Fibroblast of peridontal ligament (primary cell): Measurements from ENCODE around the gene UBASH3B.
"Not testable (repeated sequence)": the region's sequence is repeated elsewhere in the genome, so short reads cannot be mapped to it uniquely, and the experiment has no call there.

Source experiments
- DNase-seq: peaks from one replicate; pipeline ENCODE4 v3.0.0-alpha.2; 2010; ENCODE audit errors: extremely low read depth

Gene UBASH3B

GRCh38 chr11:122655527-122656072, at the start of gene UBASH3B:
Gene UBASH3B (plus strand): TSS chr11:122655722. CDS start chr11:122656050, 328 bp downstream.
- peak; percentile 82 for DNase-seq

DNA sequence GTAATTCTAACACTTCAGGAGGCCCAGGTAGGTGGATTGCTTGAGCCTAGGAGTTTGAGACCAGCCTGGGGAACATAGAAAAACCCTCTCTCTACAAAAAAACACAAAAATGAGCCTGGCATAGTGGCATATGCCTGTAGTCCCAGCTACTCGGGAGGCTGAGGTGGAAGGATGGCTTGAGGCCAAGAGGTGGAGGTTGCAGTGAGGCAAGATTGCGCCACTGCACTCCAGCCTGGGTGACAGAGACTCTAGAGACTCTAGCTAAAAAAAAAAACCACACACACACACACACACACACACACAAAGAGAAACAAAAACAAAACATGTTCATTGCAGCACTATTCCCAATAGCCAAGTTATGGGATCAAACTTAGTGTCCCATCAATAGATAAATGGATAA, 48.4 kb upstream of the UBASH3B start:
- DNase-seq, result not testable (repeated sequence)

DNA sequence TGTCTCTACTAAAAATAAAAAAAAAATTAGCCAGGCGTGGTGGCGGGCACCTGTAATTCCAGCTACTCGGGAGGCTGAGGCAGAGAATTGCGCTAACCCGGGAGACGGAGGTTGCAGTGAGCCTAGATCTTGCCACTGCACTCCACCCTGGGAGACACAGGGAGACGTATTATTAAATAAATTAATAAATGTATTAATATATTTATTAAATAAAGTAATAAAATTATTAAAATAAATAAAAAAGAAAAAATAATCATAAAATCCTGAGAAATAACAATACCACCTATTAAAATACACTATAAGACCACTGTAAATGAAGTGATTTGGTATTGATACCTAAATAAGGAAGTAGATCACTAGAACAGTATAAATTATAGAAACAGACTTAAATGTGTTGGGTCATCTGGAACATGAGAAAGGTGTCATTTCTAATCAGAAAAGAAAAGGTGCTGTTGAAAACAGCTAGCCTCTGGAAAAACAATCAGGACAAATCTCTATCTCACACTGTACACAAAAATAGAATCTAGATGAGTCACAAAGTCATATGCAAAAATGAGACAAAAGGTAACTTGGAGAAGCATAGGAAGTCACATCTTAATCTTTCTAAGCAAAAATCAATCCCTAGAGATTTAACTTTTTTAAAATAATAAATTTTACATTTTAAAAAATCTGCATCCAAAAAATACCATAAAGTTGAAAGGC, 43.2 kb upstream of the UBASH3B start:
- DNase-seq, result no peak

- DNase-seq, result no peak
Measured at GRCh38 chr11:122616718-122617117, 38.8 kb upstream of the UBASH3B start.

GRCh38 chr11:122617297-122617696, 38.2 kb upstream of the UBASH3B start:
- DNase-seq, result no peak

GRCh38 chr11:122617926-122618325, 37.6 kb upstream of the UBASH3B start:
- DNase-seq, result no peak

- no peak for DNase-seq
Measured at GRCh38 chr11:122618927-122619326, 36.6 kb upstream of the UBASH3B start.

DNA sequence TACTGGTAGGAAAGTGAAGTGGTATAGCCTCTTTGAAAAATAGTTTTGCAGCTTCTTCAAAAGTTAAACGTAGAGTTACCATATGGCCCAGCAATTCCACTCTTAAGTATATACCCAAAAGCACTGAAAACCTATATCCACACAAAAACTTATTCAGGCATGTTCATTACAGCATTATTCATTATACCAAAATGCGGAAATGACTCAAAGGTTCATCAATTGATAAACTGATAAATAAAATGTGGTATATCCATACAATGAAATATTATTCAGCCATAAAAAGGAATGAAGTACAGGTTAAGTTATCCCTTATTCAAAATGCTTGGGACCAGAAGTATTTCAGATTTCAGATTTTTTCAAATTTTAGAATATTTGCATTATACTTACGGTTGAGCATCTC, 35.8 kb upstream of the UBASH3B start:
- no peak for DNase-seq

DNA sequence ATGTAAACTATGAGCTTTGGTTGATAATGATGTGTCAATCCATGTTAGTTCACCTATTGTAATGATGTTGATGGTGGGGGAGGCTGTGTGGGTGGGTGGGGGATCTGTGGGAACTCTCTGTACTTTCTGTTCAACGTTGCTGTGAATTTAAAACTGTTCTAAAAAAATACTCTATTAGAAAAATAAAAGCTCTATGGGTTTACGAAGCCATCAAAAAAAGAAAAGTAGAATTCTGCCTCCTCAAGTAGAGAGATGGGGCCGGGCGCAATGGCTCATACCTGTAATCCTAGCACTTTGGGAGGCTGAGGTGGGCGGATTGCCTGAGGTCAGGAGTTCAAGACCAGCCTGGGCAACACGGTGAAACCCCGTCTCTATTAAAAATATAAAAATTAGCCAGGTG, 30.0 kb upstream of the UBASH3B start:
- not testable (repeated sequence) for DNase-seq

DNA sequence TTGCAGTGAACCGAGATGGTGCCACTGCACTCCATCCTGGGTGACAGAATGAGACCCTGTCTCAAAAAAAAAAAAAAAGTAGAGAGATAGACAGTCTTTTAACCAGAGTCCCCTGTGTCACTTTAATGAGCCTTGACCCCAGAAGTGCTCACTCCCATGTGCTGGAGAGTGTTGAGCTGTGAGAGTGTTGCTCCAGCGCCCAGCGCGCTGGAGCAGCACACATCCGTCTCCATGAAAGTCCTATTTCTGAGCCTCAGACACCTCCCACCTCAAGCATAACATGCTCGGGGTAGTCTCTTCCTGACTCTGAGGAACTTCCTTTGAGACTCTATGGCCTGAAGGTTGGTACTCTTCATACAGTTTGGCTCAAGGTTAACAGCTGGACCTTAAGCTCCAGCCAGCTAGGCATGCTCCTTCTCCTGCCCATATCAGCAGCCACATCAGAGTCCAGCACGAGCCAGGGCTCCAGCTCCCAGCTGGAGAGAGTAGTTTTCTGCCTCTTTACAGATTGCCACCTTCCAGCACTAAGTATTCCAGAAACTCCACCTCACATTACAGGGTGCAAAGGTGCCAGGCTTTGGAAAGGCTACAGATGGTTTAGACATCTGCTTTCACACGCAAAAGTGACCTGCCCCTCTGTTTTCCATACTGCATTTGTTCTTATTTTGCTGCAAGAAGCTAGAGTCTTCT, 29.4 kb upstream of the UBASH3B start:
- no peak for DNase-seq

GRCh38 chr11:122627745-122628144, 27.8 kb upstream of the UBASH3B start:
- no peak for DNase-seq

DNA sequence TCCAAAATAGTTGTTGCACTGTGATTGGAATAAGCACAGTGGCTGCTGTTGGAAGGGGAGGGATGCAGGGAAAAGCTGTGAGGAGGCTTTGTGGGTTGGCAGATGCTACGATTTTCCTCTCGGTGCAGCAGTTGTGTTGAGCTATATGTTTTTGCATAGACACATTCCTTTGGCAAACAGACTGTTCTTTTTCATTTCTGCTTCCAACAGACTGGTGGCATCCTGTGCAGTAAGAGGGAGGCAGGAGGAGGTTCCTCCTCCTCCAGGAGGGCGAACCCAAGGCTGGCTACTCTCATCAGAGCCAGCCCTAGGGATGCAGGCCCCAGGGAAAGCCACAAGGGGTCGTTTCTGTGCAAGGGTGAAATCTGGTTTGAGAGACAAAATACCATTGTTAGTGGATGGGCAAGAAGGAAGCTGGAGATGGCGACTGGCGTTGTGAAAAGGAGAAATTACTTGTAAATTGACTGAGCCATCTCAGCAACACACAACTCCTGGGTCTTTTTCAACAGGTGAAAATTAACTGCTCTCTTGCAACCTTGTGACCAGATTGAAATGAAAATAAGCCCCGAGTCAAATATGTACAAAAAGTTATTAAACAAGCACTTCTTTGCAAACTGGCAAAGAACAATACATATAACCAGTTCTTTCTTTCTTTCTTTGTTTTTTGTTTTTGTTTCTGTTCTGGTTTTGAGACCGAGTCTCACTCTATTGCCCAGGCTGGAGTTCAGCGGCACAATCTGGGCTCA, 26.5 kb upstream of the UBASH3B start:
- DNase-seq, result peak; percentile 78

GRCh38 chr11:122632181-122632824, 23.2 kb upstream of the UBASH3B start:
- no peak for DNase-seq

- DNase-seq, result peak; percentile 84
Measured at GRCh38 chr11:122633219-122633829, 22.2 kb upstream of the UBASH3B start.

- DNase-seq, result peak; percentile 75
Measured at GRCh38 chr11:122634501-122634900, 21.0 kb upstream of the UBASH3B start.

DNA sequence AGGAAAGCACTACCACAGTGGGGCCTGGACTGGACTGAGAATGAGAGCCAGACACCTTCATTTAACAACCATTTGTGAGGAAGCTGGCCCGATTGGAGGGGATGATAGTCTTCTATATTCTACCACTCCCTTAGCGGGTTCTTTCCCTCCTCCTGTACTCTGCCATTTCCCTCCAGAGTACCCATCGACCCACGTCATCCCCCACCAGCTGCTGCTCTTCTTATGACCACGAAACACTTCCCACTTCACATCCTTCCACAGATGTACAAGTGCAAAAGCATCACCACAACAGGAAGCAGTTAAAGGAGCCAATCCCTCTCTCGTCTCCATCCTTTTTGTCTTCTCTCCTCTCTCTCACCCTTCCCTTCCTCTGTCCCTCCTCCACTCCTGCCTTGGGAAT, 18.0 kb upstream of the UBASH3B start:
- no peak for DNase-seq

DNA sequence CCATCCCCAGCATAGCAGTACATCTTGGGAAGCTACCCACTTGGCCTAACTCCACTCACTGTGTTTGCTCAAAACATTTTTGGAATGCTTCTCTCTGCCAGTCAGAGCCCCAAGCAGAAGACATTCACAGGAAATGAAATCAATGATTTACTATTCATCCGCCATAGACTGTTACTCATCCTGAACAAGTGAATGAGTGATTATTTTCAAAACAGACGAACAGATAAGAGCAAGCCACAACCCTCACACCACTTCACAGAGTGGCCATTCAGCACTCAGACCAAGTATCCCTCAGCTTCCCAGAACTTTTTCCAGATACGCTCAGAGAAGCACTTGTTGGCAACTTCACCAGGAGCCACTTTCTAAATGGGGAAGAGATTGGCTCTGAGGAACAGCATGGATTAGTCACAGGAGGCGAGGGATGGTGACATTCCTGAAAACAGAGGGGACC, 13.0 kb upstream of the UBASH3B start:
- DNase-seq, result peak; percentile 91

DNA sequence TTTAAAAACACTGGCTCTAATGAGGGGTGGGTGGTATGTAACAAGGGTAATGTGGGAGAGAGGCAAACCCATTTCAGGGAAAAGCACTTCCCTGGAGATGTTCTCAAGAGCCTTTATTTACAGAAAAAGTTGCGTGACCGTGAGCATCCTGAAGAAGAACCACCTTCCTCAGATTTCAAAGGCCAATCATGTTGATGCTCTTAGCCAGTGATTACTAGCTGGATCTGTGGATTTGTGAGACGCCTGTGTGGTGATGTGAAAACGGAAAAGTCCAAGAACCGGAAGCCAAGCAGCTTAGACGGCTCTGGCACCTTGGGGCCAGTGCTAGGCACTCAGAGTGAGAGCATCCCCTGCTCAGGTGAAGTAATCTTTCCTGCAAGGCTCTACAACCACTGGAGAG, 12.6 kb upstream of the UBASH3B start:
- peak; percentile 37 for DNase-seq

DNA sequence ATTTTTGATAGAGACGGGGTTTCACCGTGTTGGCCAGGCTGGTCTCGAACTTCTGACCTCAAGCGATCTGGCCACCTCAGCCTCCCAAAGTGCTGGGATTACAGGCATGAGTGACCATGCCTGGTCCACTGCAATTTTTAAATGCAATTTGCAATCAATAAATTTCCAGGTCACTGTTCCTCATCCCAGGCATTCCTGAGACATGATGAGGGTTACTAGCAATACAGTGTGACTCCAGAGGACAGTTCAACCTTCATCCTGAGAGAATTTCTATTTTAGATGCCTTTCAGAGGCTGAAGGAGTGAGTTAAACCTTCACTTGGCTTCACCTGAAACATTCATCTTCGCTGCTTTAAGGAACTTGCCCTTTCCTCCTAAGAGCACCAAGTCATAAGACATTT, 9.7 kb upstream of the UBASH3B start:
- no peak for DNase-seq

GRCh38 chr11:122646549-122647340, 8.8 kb upstream of the UBASH3B start:
- DNase-seq, result peak; percentile 72
